ENCODE results near the gene NBR1. TPM values are rescaled to one million over a fixed set of nuclear protein-coding genes. Genes with fewer than 3 reads are reported as not detected.

The NBR1 gene
- polyA plus RNA-seq, 1 donor (not counting 4 experiments of a cell fraction or from before 2014, with no cell fraction given), result 65.7 TPM

Small RNA genes lying within 50 kb of the gene (small RNA-seq; reads per million reads assigned to genes)
- gene AC060780.2 (ENCODE audit: insufficient read length in 3 of 3, low read depth in 3 of 3, low replicate concordance in 1 of 3) (0 to 0.25 (median 0) reads per million in 3 experiments), gene AC060780.3 (ENCODE audit: insufficient read length in 3 of 3, low read depth in 3 of 3, low replicate concordance in 1 of 3) (0 reads per million in 3 experiments), gene AC135721.1 (ENCODE audit: insufficient read length in 3 of 3, low read depth in 3 of 3, low replicate concordance in 1 of 3) (0 reads per million in 3 experiments), gene RF00004 (ENCODE audit: insufficient read length in 3 of 3, low read depth in 3 of 3, low replicate concordance in 1 of 3) (0 reads per million in 3 experiments), gene RNU2-1 (ENCODE audit: insufficient read length in 3 of 3, low read depth in 3 of 3, low replicate concordance in 1 of 3) (0 reads per million in 3 experiments)

Other genes with a start within 250 kb of the NBR1 start
- 38.5 to 49.3 TPM (median 45.0 TPM) in 3 replicates for gene AARSD1, start 206.8 kb upstream of the NBR1 start, polyA plus RNA-seq
- 0.19 to 0.44 TPM (median 0.37 TPM) in 3 replicates for gene PTGES3L, start 191.1 kb upstream of the NBR1 start, polyA plus RNA-seq
- 10.8 to 12.8 TPM (median 11.1 TPM) in 3 replicates for gene RUNDC1, start 190.6 kb upstream of the NBR1 start, polyA plus RNA-seq
- 4,091 to 7,614 TPM (median 7,074 TPM) in 3 replicates for gene RPL27, start 172.8 kb upstream of the NBR1 start, polyA plus RNA-seq
- gene IFI35, start 164.4 kb upstream of the NBR1 start, polyA plus RNA-seq, result 22.0 to 34.8 TPM (median 27.6 TPM) in 3 replicates
- 151 to 186 TPM (median 183 TPM) in 3 replicates for gene VAT1, start 148.8 kb upstream of the NBR1 start, polyA plus RNA-seq
- 0.12 to 0.20 TPM (median 0.15 TPM) in 3 replicates for gene RND2, start 146.0 kb upstream of the NBR1 start, polyA plus RNA-seq
- gene BRCA1, start 45.9 kb upstream of the NBR1 start, polyA plus RNA-seq, result 11.1 to 17.2 TPM (median 15.8 TPM) in 3 replicates
- 0.93 to 1.9 TPM (median 1.1 TPM) in 3 replicates for gene TMEM106A, start 40.7 kb downstream of the NBR1 start, polyA plus RNA-seq
- gene CCDC200, start 57.4 kb downstream of the NBR1 start, polyA plus RNA-seq, result not detected in 3 replicates
- not detected in 3 replicates for gene RNU2-1, start 62.8 kb downstream of the NBR1 start, polyA plus RNA-seq
- 36.5 to 49.1 TPM (median 43.1 TPM) in 3 replicates for gene ARL4D, start 227.8 kb downstream of the NBR1 start, polyA plus RNA-seq

Measured in keratinocyte (primary cell).